H1 (cell line): ENCODE data around the gene ARHGEF1. TPM values are rescaled to one million over a fixed set of nuclear protein-coding genes. Genes with fewer than 3 reads are reported as not detected.

Experiments used
- BCL11A ChIP-seq, 2 experiments: IDR thresholded peaks; one replicate each; pipeline ENCODE4 v1.6.1; 2011; ENCODE audit warnings: low read depth in 2 of 2, low read length in 2 of 2, mild to moderate bottlenecking in 2 of 2
- EGR1 ChIP-seq: IDR thresholded peaks from 2 replicates; pipeline ENCODE4 v1.6.1; 2011; ENCODE audit warnings: low read depth, low read length, borderline replicate concordance
- FOSL1 ChIP-seq: IDR thresholded peaks from 2 replicates; pipeline ENCODE4 v1.6.1; 2011; ENCODE audit warnings: mild to moderate bottlenecking, low read depth, low read length, moderate library complexity; ENCODE audit not compliant: insufficient read depth
- KDM5A ChIP-seq: fragments of 200-600 bp; IDR thresholded peaks from 2 replicates; pipeline ENCODE4 v1.7.1; 2012; ENCODE audit warnings: mild to moderate bottlenecking, low read length, inconsistent platforms, mixed read lengths
- NANOG ChIP-seq: IDR thresholded peaks from 2 replicates; pipeline ENCODE4 v1.6.1; 2011; ENCODE audit warnings: low read length, low read depth, mild to moderate bottlenecking, inconsistent platforms; ENCODE audit not compliant: insufficient read depth, poor library complexity, severe bottlenecking
- POLR2A ChIP-seq, 2 experiments: IDR thresholded peaks; 1 replicate in 1 of 2; 2 replicates in 1 of 2; pipeline ENCODE4 v1.6.1; 2011; ENCODE audit warnings: low read depth in 2 of 2, low read length in 2 of 2, mild to moderate bottlenecking in 2 of 2; ENCODE audit errors: control extremely low read depth in 1 of 2
- SP4 ChIP-seq: IDR thresholded peaks from 2 replicates; pipeline ENCODE4 v1.6.1; 2012; ENCODE audit warnings: low read length, inconsistent platforms
- TCF12 ChIP-seq: IDR thresholded peaks from 2 replicates; pipeline ENCODE4 v1.6.1; 2011; ENCODE audit warnings: low read depth, mild to moderate bottlenecking, low read length
- polyA plus RNA-seq, 7 experiments: library from polyadenylated mRNA; depleted of rRNA in 3 of 7; stranded (reverse) in 5 of 7; unstranded in 2 of 7; fragments of >200 nt in 5 of 7; fragments of 200-250 nt in 2 of 7; gene quantifications; 1 replicate in 5 of 7; 2 replicates in 1 of 7; 4 replicates in 1 of 7; pipeline versions ENCODE4 v1.2.1 to v1.2.3, GENCODE V29; 2011 to 2013; ENCODE audit warnings: missing spikeins in 2 of 7, mixed read lengths in 2 of 7
- total RNA-seq: library from RNA; stranded (reverse); fragmentation: NEBNext Ultra II Directional; extraction: Animal tissue kit (Norgen Biotek cat#: 25700); gene quantifications from 2 replicates; pipeline ENCODE4 v1.2.1, GENCODE V29; 2021
- TF ChIP-seq, protein P1 (sequence below): fragments of 300-600 bp; sonication (generic); IDR thresholded peaks from 2 replicates; pipeline ENCODE4 v1.7.1; 2012; ENCODE audit warnings: low read length, moderate library complexity, mild to moderate bottlenecking, inconsistent platforms; ENCODE audit not compliant: insufficient replicate concordance
- TF ChIP-seq, protein P2 (sequence below): IDR thresholded peaks from 2 replicates; pipeline ENCODE4 v1.6.1; 2011; ENCODE audit warnings: low read length, improper control_type of control experiment

The ARHGEF1 gene
- total and polyA plus RNA-seq, 2 of the 8 experiments (the other 6 are each of a cell fraction or from before 2014, with no cell fraction given): 23.0 to 49.0 TPM

DNA sequence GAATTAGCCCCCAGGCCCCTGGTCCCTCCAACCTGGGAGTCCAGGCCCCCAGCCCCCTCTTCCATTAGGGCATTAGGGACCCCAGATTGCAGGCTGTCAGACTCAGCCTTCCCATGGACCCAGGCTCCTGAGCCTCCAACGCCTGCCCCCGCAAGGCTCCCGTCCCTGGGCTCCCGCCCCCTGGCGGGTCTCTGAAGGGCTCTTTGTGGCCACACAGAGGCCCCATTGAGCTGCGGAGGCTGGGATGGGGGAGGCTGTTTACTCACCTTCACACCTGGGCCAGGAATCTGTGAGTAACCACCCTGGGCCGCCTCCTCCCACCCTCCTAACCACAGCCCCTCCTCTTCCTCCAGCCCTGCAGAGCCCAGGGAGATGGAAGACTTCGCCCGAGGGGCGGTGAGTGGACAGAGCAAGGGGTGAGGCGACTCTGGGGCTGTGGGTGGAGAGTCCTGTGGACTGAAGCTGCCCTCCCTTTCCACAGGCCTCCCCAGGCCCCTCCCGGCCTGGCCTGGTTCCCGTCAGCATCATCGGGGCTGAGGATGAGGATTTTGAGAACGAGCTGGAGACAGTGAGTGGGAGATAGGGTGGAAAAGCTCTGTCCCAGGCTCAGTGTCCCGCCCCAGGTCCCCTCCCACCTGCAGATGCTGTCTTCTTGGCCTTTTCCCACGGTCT lies 4.9 kb downstream of the ARHGEF1 start (continued):
- TF ChIP-seq, protein P1, sequence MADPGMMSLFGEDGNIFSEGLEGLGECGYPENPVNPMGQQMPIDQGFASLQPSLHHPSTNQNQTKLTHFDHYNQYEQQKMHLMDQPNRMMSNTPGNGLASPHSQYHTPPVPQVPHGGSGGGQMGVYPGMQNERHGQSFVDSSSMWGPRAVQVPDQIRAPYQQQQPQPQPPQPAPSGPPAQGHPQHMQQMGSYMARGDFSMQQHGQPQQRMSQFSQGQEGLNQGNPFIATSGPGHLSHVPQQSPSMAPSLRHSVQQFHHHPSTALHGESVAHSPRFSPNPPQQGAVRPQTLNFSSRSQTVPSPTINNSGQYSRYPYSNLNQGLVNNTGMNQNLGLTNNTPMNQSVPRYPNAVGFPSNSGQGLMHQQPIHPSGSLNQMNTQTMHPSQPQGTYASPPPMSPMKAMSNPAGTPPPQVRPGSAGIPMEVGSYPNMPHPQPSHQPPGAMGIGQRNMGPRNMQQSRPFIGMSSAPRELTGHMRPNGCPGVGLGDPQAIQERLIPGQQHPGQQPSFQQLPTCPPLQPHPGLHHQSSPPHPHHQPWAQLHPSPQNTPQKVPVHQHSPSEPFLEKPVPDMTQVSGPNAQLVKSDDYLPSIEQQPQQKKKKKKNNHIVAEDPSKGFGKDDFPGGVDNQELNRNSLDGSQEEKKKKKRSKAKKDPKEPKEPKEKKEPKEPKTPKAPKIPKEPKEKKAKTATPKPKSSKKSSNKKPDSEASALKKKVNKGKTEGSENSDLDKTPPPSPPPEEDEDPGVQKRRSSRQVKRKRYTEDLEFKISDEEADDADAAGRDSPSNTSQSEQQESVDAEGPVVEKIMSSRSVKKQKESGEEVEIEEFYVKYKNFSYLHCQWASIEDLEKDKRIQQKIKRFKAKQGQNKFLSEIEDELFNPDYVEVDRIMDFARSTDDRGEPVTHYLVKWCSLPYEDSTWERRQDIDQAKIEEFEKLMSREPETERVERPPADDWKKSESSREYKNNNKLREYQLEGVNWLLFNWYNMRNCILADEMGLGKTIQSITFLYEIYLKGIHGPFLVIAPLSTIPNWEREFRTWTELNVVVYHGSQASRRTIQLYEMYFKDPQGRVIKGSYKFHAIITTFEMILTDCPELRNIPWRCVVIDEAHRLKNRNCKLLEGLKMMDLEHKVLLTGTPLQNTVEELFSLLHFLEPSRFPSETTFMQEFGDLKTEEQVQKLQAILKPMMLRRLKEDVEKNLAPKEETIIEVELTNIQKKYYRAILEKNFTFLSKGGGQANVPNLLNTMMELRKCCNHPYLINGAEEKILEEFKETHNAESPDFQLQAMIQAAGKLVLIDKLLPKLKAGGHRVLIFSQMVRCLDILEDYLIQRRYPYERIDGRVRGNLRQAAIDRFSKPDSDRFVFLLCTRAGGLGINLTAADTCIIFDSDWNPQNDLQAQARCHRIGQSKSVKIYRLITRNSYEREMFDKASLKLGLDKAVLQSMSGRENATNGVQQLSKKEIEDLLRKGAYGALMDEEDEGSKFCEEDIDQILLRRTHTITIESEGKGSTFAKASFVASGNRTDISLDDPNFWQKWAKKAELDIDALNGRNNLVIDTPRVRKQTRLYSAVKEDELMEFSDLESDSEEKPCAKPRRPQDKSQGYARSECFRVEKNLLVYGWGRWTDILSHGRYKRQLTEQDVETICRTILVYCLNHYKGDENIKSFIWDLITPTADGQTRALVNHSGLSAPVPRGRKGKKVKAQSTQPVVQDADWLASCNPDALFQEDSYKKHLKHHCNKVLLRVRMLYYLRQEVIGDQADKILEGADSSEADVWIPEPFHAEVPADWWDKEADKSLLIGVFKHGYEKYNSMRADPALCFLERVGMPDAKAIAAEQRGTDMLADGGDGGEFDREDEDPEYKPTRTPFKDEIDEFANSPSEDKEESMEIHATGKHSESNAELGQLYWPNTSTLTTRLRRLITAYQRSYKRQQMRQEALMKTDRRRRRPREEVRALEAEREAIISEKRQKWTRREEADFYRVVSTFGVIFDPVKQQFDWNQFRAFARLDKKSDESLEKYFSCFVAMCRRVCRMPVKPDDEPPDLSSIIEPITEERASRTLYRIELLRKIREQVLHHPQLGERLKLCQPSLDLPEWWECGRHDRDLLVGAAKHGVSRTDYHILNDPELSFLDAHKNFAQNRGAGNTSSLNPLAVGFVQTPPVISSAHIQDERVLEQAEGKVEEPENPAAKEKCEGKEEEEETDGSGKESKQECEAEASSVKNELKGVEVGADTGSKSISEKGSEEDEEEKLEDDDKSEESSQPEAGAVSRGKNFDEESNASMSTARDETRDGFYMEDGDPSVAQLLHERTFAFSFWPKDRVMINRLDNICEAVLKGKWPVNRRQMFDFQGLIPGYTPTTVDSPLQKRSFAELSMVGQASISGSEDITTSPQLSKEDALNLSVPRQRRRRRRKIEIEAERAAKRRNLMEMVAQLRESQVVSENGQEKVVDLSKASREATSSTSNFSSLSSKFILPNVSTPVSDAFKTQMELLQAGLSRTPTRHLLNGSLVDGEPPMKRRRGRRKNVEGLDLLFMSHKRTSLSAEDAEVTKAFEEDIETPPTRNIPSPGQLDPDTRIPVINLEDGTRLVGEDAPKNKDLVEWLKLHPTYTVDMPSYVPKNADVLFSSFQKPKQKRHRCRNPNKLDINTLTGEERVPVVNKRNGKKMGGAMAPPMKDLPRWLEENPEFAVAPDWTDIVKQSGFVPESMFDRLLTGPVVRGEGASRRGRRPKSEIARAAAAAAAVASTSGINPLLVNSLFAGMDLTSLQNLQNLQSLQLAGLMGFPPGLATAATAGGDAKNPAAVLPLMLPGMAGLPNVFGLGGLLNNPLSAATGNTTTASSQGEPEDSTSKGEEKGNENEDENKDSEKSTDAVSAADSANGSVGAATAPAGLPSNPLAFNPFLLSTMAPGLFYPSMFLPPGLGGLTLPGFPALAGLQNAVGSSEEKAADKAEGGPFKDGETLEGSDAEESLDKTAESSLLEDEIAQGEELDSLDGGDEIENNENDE: no peak
- TF ChIP-seq FOSL1: no peak
- no peak; the same call in 1 of the 2 replicates for TF ChIP-seq EGR1
- TF ChIP-seq KDM5A: no peak
- no peak for TF ChIP-seq SP4
- no peak for TF ChIP-seq NANOG
- TF ChIP-seq, protein P2, sequence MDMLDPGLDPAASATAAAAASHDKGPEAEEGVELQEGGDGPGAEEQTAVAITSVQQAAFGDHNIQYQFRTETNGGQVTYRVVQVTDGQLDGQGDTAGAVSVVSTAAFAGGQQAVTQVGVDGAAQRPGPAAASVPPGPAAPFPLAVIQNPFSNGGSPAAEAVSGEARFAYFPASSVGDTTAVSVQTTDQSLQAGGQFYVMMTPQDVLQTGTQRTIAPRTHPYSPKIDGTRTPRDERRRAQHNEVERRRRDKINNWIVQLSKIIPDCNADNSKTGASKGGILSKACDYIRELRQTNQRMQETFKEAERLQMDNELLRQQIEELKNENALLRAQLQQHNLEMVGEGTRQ: no peak
- no peak for TF ChIP-seq BCL11A (IDR thresholded peaks at IDR 0.05; ENCODE audit: low read depth in 2 of 2, low read length in 2 of 2)
- TF ChIP-seq POLR2A (IDR thresholded peaks at IDR 0.05; ENCODE audit: control extremely low read depth in 1 of 2, low read depth in 2 of 2, low read length in 2 of 2): no peak
- TF ChIP-seq TCF12: peak; percentile 90; the same call in 1 of the 2 replicates
